Skin of body (tissue), 2 donors: Measurements from ENCODE around the gene ALDH3A1. TPM values are rescaled to one million over a fixed set of nuclear protein-coding genes. Genes with fewer than 3 reads are reported as not detected.
"Not testable (repeated sequence)": the region's sequence is repeated elsewhere in the genome, so short reads cannot be mapped to it uniquely, and the experiment has no call there.

Experiments used
- DNase-seq: peaks from one replicate; lab custom pipeline; 2025; lab: John Stamatoyannopoulos, UW
- total RNA-seq: library from RNA; depleted of rRNA; stranded (reverse); fragments of >200 nt; gene quantifications from one replicate; pipeline ENCODE4 v1.2.3, GENCODE V29; 2014

Gene ALDH3A1
- total RNA-seq = 2.0 TPM

DNA sequence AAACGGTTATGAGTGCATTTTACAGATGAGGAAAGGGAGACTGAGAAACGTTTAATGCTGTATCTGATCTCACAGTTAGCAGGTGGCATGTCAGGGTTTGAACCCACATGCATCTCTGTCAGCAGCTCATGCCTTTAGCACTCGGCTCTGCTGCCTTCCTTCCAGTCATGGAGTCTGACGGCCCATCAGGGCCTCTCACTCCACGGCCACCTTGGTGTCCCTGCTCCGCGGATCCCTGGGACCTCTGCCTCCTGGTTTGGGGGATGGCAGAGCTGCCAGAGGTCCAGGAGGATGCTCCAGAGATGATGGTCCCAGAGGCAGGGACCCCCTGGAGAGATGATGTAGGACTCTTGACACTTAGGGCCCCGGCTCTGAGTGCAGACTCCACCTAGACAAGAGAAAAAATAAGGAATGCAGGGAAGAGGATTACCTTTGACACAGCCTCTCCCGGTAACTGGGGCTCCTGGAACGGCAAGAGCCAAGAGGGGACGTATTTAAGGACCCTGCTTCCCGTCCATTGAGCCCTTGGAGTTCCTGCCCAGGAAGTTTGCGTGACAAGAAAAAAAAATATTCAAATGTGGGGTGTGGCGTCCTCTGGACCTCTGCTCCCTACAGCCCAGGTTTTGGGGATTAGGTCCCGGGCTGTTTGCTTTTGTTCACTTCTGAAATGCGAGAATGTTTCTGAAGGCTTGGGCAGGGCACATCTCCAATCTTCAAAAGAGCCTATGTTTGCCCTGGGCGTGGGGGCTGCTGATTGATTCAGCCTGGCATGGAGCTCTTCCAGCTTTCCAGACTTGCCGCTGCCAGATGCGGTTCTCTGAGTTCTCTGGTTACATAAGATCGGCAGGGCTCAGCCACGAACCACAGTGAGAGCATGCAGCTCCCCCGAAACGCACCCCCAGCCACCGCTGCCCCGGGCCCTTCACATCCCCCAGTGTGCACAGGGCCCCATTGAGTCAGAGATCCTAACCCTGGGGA is at the start of gene ALDH3A1:
Gene ALDH3A1, minus strand, starts transcription at position 470 of the 978 bp plus-strand sequence. CDS start 3,169 bp downstream, outside the sequence.
- DNase-seq = peak; percentile 29

- no peak for DNase-seq
These were observed 48.4 kb upstream of the ALDH3A1 start for GRCh38 chr17:19796457-19796856.

- no peak for DNase-seq
These were observed 43.9 kb upstream of the ALDH3A1 start for GRCh38 chr17:19791918-19792550.

GRCh38 chr17:19787733-19788357 is 39.7 kb upstream of the ALDH3A1 start:
- no peak for DNase-seq

- no peak for DNase-seq
These were observed 37.8 kb upstream of the ALDH3A1 start for GRCh38 chr17:19785854-19786253.

DNA sequence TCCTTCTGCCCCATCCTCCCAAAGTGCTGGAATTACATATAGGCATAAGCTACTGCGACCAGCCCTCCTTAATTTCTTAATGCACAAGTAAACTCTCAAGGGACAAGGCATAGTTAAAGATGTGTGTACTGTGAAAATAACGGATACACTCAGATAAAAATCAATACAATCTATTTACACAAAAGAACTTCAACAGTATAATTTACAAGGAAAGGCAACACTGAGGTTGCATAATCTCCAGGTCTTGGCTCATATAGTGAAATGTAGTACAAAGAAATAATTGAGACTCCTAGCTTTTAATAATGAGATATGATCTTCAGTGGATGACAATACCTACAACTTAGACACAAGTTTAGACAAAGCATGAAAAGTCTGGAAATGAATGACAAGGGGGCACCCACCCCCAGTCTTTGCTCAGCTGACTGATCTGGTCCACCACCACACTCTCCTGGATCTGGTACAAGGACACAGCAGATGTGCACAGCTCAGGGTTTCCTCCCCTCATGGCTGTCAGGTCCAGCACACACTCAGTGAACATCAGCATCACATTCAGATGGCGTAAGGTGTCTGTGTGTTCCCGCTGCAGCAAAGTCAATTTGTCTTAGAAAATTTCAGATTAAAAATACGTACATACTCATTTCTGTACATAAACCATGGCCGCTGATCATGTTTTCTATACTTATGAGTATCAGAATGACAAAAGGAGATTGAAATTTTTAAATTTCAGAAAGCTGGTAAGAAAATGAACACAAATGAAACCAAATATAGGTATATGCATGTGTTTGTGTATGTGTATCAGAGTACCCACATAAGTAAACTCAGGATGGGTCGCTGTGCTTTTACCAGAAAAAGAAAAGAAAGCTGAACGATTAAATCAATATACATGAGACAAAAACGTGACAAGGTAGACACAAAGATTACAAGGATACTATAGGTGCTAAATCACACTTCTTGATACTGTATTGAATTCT is 33.7 kb upstream of the ALDH3A1 start:
- no peak for DNase-seq

DNA sequence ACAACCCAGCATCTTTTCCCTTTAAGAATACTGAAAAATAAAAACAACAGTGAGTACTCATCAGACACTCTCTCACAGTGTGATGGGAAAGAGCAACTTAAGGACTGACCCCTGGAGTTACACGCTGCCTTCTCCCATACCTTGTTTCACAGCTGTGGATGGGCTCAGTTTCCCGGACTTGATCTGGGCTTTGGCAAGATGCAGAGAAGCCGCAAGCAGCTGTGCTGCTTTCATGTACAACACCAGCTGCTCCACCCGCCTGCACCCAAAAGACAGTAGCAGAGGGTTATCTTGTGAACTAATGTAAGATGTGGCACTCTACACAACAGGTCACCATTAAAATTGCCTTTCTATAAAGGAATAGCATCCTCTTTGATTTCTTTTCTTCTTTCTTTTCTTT is 32.7 kb upstream of the ALDH3A1 start:
- DNase-seq = no peak

- DNase-seq = no peak
These were observed 25.4 kb upstream of the ALDH3A1 start for GRCh38 chr17:19773534-19773933.

DNA sequence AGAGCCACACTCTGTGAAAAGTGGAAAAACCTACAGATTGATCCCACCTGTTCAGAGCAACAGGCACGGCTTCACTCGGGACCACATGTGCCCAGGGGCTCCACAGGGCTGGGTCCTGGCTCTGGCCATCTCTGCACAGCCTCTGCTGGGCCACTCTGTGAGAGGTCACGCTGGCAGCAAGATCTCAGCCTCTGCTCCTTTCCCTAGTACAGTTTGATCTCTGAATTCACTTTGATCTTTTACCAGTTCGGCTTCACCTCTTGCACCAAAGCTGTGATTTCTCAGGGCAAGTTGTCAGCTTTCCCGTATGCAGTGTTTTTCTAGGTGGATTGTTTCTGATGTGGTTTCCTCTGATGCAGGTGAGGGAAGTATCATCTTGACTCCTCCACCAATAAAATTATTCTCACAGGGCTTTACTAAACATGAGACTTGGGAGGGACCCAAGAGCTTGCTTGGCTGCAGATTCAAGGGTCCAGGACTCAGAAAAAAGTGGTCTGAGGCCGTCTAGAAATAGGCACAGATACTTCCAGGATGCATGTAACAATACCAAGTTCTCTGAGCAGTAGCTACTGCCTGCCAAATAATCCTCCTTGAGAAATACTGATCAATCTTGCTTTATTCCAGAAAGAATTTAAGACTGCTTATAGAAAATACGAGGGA is 24.0 kb upstream of the ALDH3A1 start:
- DNase-seq = no peak

GRCh38 chr17:19770985-19771735 is 23.1 kb upstream of the ALDH3A1 start:
- DNase-seq = no peak

GRCh38 chr17:19769946-19770652 is 22.0 kb upstream of the ALDH3A1 start:
- no peak for DNase-seq

- no peak for DNase-seq
These were observed 20.1 kb upstream of the ALDH3A1 start for GRCh38 chr17:19768046-19768782.

DNA sequence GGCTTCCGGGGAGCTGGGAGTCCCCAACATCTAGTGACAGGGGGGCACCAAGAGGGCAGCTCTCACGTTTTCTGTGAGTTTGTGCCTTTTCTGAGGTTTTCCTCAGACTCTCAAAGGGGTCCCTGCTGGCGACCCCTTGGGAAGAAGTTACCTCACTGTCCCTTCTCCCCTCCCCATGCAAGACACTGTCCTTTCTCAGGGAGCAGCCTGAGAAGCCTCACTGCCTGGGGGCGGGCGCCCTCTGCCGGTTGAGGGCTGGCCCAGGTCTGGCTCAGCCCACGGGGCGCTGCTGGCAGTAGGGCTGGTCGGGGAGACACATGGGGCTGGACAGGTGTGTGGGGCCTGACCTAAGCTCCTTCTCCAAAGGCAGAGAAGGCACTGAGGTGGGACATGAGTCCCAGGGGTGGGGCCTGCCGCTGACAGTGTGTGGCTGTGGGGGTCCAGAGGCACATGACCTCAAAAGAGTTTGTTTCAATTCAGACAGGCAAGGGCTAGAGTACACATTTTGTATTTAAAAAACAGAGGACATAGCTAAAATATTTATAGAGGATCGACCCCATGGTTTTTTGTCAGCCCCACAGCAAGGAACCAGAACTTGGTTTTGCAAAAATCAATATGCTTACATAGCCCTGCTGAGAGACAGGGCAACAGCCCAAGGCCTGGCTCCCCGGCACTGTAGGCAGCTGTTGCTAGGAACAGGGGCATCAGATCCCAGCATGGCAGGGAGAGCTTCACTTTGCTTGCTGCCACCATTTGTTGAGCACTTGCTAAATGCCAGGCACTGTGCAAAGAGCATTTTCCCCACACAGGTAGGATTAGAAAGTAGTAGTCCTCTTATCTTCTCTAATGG is 18.5 kb upstream of the ALDH3A1 start:
- DNase-seq = peak; percentile 23

DNA sequence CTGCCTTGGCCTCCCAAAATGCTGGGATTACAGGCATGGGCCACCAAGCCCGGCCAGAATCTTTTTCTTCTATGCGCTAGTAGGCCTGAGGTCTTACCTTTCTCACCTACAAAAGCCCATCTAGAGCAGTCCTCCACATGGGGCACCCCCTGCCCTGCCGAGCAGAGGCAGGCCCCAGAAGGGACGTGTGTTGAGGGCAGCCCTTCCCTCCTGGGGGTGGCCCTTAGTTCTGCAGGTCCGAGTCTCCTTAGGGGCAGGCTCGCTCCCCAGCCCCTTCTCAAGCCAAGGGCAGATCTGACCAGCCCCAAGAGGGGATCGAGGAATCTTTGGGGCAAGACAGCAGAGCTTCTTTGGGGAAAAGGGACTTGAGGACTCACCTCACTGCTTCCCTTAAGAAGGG is 17.9 kb upstream of the ALDH3A1 start:
- DNase-seq = no peak

DNA sequence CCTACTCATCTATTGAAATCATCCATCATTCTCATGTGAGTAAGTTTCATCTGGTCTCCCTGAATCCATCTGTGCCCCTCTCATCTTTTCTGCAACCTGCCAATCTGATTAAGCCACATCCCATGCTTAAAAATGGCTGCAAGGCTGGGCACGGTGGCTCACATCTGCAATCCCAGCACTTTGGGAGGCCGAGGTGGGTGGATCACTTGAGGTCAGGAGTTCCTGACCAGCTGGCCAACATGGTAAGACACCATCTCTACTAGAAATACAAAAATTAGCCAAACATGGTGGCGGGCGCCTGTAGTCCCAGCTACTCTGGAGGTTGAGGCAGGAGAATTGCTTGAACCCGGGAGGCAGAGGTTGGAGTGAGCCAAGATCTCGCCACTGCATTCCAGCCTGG is 15.9 kb upstream of the ALDH3A1 start:
- DNase-seq = not testable (repeated sequence)

- no peak for DNase-seq
These were observed 15.3 kb upstream of the ALDH3A1 start for GRCh38 chr17:19763416-19763815.

DNA sequence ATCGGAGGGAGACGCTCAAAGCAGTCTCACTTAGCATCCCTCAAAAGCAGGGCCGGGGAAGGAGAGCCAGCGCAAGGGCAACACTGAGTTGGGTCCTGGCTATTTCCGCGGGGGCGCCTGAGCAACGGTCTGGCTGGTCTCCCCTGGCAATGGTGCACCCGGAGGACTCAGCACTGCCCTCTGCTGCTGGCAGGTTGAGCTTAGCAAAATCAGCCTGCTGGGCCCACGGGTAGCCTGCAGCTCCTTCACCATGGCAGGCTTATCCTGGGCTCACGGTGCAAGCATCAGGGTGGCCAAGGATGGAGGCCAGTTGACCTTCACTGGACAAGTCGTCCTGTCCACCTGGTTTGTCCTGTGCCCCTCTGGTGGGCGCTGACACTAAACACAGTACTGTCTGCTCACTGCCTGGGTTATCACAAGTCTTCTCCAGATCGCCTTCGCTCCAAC is 14.4 kb upstream of the ALDH3A1 start:
- DNase-seq = no peak
